ENCODE data around the gene ACER1.

Gene ACER1

DNA sequence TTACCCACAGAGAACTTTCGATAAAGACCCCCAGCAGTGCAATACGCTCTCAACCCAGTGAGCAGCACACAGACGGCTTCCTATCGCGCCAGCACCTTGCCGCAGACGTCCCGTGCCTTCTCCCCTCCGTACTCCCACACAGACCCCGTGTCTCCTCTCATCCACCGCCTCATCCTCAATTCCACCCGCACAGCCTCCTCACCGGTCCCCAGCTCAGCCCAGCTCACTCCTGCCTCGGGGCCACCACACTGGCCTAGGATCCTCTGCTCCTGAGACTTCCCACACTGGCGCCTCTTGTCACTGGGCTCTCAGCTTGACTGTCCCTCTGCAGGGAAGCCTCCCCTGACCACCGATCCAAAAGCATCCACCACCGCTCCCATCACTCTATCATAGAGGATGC, 62.6 kb downstream of the ACER1 start:
- in situ Hi-C loops (cut with HindIII; ENCODE audit: low sequenced_read_pairs): no loop called here
- DNase-seq (ENCODE audit: low read depth): no peak
- TF ChIP-seq, protein P1, sequence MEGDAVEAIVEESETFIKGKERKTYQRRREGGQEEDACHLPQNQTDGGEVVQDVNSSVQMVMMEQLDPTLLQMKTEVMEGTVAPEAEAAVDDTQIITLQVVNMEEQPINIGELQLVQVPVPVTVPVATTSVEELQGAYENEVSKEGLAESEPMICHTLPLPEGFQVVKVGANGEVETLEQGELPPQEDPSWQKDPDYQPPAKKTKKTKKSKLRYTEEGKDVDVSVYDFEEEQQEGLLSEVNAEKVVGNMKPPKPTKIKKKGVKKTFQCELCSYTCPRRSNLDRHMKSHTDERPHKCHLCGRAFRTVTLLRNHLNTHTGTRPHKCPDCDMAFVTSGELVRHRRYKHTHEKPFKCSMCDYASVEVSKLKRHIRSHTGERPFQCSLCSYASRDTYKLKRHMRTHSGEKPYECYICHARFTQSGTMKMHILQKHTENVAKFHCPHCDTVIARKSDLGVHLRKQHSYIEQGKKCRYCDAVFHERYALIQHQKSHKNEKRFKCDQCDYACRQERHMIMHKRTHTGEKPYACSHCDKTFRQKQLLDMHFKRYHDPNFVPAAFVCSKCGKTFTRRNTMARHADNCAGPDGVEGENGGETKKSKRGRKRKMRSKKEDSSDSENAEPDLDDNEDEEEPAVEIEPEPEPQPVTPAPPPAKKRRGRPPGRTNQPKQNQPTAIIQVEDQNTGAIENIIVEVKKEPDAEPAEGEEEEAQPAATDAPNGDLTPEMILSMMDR (IDR thresholded peaks at IDR 0.05; ENCODE audit: low read depth, low read length, missing control alignments): no peak
- no peak overlapping the region for H3K4me3 ChIP-seq (ENCODE audit: low read depth, low read length)

DNA sequence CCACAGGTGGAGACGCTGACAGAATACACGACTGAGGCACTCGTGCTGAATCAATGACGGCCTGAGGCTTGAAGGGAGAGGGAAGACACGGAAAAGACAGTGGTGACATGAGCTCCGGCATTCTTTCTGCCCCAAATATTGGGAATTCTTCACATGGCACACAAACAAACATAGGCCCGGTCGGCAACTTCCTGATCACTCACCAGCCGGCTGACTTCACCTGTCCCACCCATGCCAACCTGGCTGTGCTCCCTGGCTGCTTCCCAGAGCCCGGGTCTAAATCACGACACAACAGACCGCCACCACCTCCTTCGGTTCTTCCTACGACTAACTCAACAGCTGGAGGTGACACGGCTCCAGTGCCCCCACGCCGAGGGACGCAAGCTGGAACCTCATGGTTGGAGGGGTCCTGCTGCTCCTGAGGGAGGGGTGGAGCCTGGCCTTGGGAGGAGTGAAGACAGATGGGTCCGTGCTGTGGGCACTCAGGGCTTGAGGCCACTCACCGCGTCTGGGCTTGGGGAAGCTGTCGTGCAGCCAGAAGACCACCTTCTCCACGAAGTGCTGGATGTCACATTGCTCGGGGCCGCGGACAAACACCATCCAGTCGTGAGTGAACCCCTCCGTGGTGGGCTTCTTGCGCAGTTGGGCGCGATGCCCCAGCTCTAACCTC, 63.2 kb downstream of the ACER1 start:
- DNase-seq (ENCODE audit: low read depth): no peak
- TF ChIP-seq, protein P1 (IDR thresholded peaks at IDR 0.05; ENCODE audit: low read depth, low read length, missing control alignments): no peak
- in situ Hi-C loops (cut with HindIII; ENCODE audit: low sequenced_read_pairs): no loop called here
- H3K4me3 ChIP-seq (ENCODE audit: low read depth, low read length): no peak overlapping the region

DNA sequence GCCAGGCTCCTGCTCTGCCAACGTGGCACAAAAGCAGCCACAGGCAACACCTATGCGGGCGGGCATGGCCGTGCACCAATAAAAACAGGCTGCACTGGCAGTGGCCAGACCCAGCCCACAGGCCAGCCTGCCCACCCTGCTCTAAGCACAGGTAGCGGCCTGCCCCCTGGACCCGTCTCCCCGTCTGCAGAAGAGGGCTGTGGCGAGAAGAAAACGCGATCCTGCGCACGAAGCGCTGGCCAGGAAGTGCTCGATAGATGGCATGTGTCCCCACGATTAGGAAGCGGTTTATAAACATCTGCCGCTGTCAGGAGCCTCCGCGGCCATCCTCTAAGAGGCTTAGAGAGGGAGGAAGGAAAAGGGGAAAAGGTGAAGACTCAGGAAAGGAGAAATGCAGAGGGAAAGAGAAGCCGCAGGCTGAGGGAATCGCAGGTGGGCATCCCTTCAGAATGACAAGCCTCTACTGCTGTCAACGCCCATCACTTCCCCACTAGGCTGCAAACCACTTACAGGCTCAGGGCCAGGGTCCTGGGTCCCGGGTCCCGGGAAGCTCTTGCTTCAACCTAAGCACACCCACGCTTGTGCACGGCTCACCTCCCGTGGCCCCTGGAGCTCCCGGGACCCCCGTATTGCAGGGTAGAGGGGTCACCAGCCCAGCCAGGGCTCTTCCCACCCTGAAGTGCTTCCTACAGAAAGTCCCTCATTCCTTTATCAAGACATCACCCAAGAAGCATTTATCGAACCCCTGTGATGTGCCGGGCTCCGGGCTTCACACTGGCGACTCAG, 64.1 kb downstream of the ACER1 start:
- DNase-seq (ENCODE audit: low read depth): no peak
- no peak overlapping the region for H3K4me3 ChIP-seq (ENCODE audit: low read depth, low read length)
- TF ChIP-seq, protein P1 (IDR thresholded peaks at IDR 0.05; ENCODE audit: low read depth, low read length, missing control alignments): no peak
- in situ Hi-C loops (cut with HindIII; ENCODE audit: low sequenced_read_pairs): no loop called here

DNA sequence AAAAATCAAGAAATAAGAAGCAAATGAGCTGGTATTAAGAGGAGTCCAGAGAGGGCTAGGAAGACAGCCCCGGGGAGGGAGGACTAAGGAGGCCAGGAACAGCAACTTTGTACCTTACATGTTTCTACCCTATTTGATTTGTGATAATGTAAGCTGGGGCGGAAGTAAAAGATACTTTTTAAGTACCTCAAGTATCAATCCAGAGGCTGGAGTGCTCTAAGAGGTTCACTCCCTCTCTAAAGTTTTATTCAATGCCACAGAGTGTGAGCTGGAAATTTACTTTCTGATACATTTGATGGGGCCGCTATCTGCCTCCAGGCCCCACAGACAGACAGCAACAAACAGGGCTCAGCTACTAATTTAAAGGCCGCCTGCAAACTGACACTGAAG, 65.0 kb downstream of the ACER1 start:
- no peak for DNase-seq (ENCODE audit: low read depth)
- no peak overlapping the region for H3K4me3 ChIP-seq (ENCODE audit: low read depth, low read length)
- in situ Hi-C loops (cut with HindIII; ENCODE audit: low sequenced_read_pairs): no loop called here
- TF ChIP-seq, protein P1 (IDR thresholded peaks at IDR 0.05; ENCODE audit: low read depth, low read length, missing control alignments): no peak

DNA sequence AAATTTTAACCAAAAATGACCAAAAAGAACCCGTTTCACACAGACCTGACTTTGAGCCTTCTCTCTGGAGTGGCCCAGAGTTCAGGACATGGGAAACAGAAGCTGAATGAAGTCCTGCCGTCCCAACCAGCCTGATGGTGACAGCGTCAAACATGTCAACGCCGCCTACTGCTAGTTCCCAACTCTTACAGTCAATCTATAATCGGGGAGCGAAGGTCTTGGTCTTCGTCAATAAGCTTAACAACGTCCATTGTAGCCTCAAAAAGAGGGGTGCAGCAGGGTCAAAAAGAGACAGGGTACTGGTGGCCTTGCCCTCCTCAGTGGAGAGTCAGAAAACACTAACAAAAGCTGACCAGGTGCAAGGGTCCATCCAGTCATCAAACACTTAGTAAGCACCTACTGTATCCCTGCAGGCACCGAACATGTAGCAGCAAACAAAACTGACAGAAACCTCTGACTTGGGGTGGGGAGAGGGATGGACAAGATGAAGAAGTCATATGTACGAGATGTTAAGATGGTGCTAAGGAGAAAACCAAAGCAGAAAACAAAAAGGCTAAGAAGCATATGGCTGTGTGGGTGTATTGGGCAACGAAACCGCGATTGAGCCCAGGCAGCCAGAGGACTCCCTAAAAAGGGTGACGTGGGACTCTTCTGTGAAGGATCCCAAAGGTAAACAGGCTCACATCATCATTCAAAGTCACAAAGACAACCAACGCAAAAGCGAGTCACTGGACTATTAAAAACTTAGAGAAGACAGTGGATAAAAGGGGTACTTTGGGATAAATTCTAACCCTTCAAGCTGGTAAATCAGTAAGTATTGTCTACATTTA, 65.6 kb downstream of the ACER1 start:
- in situ Hi-C loops (cut with HindIII; ENCODE audit: low sequenced_read_pairs): no loop called here
- TF ChIP-seq, protein P1 (IDR thresholded peaks at IDR 0.05; ENCODE audit: low read depth, low read length, missing control alignments): no peak
- DNase-seq (ENCODE audit: low read depth): no peak
- H3K4me3 ChIP-seq (ENCODE audit: low read depth, low read length): no peak overlapping the region

DNA sequence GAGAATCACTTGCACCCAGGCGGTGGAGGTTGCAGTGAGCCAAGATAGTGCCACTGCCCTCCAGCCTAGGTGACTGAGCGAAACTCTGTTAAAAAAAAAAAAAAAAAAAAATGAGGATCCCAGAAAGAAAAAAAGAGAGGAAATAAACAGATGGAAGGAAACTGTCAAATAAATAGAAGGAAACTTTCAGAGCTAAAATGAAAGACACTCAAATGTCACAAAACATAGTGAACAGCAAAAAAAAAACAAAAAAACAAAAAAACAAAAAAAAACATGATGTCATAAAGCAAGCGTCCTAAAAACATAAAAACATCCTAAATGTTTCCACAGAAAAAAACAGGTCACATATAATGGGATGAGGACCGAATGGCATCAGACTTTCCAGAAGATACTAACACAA, 68.6 kb downstream of the ACER1 start:
- no peak for DNase-seq (ENCODE audit: low read depth)
- TF ChIP-seq, protein P1 (IDR thresholded peaks at IDR 0.05; ENCODE audit: low read depth, low read length, missing control alignments): no peak
- in situ Hi-C loops (cut with HindIII; ENCODE audit: low sequenced_read_pairs): no loop called here
- H3K4me3 ChIP-seq (ENCODE audit: low read depth, low read length): no peak overlapping the region

Measured in astrocyte of the cerebellum (primary cell).